Measurements from ENCODE around the gene ALKBH2.
A peak's percentile ranks its signal among the peaks of the same experiment; 100 is the strongest.

ALKBH2 gene

DNA sequence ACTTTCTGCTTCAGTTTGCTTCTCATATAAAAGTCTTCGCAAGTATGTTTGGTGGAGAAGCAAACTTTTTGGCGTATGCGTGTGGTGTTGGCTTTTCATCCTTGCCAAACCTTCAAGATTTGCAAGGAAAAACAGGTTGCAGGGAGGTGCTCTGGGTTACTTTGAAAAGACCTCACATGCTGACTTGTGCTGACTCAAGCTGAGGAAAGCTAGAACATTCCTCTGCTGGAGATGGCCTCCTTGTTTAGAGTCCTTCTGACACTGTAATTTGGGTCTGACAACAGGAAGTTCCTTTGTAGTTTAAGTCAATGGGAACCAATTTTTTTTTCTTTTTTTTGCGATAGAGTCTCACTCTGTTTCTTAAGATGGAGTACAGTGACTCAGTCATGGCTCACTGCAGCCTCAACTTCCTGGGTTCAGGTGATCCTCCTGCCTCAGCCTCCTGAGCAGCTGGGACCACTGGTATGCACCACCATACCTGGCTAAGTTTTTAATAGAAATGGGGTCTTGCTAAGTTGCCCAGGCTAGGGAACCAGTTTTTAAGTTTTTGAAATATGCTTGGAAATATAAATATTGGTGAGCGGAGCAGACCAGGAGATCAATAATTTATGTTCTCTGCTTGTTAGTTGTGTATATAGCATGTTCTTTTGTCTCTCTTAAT lies 20.5 kb upstream of the ALKBH2 start:
- no peak for DNase-seq (ENCODE audit: low read depth)

DNA sequence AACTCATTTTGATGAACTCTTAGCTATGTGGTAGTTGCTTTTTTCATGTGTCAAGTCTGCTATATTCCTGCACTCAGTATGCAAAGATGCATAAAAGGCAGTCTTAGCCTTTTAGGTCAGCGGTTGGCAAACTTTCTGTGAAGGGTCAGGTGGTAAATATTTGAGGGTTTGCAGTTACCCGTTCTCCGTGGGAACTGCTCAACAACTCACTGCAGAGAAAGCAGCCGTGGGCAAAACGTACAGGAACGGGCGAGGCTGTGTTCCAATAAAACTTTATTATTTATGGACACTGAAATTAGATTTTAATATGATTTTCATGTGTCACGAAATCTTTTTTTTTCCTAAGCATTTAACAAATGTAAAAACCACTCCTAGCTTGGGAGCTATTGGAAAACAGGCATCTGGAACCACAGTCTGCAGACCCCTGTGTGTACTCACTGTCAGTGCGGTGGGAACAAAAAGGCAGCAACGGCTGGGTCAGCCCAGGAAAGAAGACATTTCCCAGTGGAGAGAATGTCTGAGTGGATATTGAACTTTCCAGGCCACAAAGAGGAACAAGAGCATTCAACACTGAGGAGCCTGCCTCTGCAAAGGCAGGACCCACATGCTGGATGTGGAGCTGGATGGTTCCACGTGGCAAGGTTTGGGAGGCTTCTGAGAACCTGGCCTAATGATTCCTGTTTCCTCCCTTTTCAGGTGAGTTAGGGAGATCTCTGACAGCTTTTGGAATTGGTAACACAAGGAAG lies 19.6 kb upstream of the ALKBH2 start:
- no peak for DNase-seq (ENCODE audit: low read depth)

DNA sequence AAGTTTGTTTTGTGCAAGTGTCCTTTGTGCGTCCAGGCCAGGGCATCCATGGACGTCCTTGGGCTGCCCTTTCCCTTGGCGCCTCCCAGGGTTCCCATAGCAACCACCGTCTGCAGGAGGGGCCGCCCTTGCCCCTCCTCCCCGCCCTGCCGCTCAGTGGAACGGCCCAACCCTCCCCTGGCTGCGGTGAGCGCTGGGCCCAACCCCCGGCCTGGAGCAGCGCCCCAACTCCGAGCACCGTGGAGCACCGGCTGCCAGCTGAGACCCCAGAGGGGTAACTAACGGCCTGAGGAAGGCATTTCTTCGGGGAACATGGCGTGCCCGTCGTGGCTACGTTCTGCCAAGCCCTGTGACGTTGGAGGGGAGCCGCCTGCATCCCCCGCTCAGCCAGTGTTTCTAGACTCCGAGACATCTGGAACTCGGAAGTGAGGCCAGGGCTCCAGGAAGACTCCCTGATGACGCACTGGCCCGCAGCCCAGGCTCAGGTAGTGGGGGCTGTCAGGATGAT lies 17.8 kb upstream of the ALKBH2 start:
- DNase-seq (ENCODE audit: low read depth), result peak; percentile 17

DNA sequence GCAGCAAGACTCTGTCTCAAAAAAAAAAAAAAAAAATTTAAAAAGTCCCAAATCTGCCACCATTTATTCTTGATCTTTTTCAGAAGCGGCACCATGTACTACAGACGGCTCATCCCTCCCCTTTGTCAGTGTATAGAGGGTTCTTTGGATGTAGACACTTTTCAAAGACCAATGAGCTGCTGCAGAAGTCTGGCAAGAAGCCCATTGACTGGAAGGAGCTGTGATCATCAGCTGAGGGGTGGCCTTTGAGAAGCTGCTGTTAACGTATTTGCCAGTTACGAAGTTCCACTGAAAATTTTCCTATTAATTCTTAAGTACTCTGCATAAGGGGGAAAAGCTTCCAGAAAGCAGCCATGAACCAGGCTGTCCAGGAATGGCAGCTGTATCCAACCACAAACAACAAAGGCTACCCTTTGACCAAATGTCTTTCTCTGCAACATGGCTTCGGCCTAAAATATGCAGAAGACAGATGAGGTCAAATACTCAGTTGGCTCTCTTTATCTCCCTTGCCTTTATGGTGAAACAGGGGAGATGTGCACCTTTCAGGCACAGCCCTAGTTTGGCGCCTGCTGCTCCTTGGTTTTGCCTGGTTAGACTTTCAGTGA lies 16.6 kb upstream of the ALKBH2 start:
- no peak for DNase-seq (ENCODE audit: low read depth)

DNA sequence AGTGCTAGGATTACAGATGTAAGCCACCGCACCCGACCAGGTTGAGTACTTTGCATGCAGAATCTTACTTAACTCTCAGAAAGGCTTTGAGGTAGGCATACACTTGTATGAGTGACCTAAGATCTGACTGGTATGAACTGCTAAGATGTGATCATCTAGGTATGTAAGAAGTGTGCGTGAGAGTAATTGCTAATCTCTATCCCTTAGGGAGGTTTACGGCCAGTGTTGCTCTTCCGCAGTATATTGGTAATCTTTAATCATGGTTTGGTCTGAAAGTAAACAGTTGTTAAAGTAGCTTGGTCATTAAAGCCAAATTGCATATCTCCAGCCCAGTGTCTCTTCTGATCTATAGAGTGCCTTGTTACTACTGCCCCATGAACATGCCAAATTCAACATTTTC lies 11.9 kb upstream of the ALKBH2 start:
- no peak for DNase-seq (ENCODE audit: low read depth)

DNA sequence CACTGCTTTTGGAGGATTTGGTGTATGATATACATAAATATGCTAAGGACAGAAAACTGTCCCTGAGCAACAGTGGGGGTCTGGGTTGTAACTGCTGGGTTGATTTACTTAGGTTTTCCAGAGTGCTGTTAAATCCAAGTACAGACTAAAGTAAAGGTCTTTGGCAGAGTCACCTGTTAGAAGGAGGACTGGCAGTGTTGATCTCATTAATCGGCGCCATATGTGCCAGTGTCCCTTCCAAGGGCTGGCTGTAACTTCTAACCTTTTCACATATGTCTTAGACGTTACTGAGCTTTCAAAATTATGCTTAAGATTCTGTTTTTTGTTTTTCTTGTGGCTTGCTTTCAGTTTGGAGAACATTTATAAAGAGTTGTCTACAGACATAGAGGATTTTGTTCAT lies 9.2 kb upstream of the ALKBH2 start:
- no peak for DNase-seq (ENCODE audit: low read depth)

DNA sequence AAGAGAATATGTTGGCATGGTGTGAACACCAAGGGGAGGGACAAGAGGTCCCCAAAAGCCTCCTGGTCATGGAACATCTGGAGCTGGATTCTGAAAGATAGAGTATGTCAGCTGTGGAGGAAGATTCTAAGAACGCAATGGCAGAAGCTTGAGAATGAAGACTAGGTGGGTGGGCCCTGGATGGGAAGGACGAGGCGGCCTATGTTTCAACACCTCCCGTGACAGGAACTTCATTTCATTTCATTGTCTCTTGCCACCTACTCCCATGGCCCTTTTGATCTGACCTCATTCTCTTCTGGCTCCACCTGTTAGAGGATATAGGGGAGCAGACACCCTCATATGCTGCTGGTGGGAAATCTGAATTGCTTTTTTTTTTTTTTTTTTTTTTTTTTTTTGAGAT lies 7.5 kb upstream of the ALKBH2 start:
- DNase-seq (ENCODE audit: low read depth), result no peak

DNA sequence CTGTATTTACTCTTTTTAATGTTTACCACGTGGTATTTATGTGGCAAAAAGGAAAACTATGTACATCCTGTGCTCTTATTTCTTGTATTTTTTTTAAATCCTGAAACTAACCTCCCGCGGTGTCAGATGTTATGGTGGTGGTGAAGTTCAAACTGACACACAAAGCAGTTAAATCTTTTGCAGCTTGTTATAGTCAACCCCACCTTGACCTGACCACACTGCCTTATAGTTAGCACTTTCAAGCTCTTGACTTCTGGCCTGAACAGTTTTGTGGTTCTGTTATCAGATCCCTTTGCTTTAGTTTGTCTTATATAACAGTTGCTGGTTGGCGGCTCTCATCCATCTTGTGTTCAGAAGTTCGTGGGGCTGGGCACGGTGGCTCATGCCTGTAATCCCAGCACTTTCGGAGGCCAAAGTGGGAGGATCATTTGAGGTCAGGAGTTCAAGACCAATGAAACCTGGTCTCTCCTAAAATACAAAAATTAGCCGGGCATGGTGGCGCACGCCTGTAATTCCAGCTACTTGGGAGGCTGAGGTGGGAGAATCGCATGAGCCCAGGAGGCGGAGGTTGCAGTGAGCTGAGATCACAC lies 6.3 kb upstream of the ALKBH2 start:
- DNase-seq (ENCODE audit: low read depth), result no peak

DNA sequence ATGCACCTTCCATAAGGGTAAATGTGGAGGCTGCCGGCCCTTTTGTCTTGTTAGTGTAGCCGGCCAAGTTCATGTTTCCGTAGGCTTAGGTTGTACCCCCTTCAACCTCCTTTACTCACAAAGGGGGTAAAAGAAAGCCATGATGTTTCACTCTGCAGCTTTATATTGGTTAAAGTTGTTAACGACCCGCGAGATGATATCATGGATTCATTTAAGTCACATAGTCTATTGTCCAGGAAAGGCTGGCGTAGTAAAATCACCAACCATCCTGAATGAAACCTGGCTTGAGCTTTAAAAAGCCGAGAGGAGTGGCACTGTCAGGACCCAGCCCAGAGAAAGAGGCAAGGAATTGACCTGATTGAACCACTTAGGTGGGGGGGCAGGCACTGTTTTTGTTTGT lies 5.4 kb upstream of the ALKBH2 start:
- DNase-seq (ENCODE audit: low read depth), result no peak

DNA sequence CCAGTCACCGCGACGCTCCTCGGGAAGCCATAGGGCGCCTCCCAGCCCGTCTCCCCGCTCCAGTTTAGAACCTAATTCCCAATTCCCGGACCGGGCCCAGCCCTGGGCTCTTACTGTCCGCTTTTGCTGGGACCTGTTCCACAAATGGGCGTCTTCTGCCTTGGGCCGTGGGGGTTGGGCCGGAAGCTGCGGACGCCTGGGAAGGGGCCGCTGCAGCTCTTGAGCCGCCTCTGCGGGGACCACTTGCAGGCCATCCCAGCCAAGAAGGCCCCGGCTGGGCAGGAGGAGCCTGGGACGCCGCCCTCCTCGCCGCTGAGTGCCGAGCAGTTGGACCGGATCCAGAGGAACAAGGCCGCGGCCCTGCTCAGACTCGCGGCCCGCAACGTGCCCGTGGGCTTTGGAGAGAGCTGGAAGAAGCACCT lies 4.9 kb upstream of the ALKBH2 start:
- no peak for DNase-seq (ENCODE audit: low read depth)

DNA sequence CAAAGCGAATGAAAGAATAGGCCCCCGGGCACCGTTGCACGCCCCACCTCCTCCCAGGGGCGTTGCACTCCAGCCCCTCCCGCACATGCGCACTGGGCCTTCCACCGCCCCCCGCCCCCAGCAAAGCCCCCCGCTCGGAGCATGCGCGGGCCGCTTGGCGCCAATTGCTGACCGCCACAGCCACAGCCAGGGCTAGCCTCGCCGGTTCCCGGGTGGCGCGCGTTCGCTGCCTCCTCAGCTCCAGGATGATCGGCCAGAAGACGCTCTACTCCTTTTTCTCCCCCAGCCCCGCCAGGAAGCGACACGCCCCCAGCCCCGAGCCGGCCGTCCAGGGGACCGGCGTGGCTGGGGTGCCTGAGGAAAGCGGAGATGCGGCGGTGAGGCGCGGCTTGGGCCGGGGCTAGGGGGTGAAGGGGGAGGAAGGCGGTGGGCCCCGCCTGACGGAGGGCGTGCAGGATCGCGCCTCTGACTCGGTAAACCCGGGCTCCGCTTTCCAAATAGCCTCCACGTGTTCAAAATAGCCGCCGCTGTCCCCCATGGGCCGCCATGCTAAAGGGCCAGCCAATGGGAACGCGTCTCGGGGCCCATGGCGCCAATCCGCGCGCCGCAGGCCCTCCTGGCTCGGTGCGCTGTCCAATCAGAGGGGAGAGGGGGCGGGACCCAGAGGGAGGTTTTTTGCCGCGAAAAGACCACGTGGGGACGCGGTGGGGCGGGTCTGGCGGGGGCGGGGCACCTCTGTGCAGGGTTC lies 4.3 kb upstream of the ALKBH2 start, which contains the start of gene UNG:
UNG (plus strand) TSS at position 163 of the 748 bp plus-strand sequence; CDS start at position 246, 83 bp downstream.
- peak; percentile 96 for DNase-seq (ENCODE audit: low read depth)

DNA sequence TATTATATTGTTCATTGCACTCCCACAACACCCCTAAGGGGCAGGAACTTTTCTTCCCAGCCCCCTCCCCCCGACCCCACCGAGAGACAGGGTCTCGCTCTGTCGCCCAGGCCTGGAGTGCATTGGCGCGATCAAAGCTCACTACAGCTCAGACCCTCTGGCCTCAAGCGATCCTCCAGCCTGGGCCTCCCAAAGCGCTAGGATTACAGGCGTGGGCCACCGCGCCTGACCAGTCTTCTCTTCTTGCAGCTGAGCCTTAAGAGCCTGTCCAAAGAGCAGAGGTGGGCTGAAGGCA lies 3.8 kb upstream of the ALKBH2 start:
- DNase-seq (ENCODE audit: low read depth), result no peak

DNA sequence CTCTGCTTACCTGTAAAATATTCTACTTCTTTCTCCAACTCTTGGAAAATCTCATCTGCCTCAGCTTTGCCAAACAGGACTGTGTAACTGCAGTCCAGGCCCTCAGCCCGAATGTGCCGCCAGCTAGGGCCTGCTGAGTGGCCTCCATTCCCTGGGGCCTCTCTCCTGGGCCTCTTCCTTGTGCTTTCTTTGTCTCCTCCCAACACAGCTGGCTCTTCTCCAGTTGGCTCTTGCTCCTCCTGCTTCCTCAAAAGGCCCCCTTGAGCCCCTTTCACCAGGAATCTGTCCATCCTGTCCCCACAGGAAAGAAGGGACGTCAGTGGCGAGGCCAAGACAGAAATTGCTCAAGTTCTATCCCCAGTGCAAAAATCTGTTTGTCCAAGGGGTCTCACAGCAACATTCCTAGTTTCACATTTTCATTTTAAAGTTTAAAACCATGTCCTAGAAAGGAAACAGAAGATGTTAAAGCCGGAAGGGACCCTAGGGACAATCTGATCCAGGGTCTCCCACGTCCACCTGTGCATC lies 713 bp downstream of the ALKBH2 start:
- no peak for DNase-seq (ENCODE audit: low read depth)

DNA sequence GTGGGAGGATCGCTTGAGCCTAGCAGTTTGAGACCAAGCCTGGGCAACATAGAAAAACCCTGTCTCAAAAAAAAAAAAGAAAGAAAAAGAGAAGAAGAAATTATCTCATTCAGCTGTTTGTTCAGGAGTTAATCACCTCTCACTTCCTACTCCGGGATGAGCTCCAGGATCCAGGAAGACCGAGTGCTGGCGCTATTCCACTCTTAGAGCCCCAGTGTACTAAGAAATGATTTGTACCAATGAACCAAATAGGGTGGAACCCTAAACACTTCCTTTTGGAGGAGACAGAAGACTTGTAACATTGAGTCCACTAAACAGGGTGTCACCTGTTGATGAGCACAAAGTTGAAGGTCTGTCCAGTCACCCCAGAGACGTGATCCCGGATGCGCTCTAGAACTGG lies 3.6 kb downstream of the ALKBH2 start:
- DNase-seq (ENCODE audit: low read depth), result no peak

DNA sequence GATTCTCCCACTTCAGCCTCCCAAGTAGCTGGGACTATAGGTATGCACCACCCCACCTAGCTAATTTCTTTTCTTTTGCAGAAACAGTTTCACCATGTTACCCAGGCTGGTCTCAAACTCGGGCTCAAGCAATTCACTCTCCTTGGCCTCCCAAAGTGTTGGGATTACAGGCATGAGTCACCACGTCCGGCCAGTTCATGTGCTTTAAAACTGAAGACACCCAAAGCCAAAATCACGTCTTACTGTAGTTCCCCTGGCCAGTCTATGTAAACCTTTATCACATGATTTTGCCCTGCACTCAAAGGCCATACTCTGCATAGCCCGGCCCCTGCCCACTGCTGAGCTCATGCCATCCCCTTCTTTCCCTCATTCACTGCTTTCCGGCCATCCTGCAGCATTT lies 4.5 kb downstream of the ALKBH2 start:
- no peak for DNase-seq (ENCODE audit: low read depth)

DNA sequence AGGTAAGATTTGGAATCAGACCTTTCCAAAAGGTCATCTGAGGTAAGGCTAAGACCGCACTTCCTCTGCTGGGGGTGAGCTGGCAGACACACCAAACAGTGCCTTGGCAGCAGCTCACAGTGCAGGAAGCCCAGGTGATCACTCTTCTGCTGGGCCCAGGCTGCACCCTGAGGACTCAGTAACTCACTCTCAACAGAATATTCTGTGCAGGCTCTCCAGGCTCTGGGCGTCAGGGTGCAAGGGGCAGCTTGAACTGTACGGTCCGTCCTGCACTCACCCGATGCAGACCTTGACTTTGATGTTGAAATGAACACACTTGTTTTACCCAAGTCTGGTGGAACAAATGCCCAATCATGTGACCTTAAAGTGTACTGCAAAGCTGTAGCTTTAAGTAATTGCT lies 6.0 kb downstream of the ALKBH2 start:
- no peak for DNase-seq (ENCODE audit: low read depth)

DNA sequence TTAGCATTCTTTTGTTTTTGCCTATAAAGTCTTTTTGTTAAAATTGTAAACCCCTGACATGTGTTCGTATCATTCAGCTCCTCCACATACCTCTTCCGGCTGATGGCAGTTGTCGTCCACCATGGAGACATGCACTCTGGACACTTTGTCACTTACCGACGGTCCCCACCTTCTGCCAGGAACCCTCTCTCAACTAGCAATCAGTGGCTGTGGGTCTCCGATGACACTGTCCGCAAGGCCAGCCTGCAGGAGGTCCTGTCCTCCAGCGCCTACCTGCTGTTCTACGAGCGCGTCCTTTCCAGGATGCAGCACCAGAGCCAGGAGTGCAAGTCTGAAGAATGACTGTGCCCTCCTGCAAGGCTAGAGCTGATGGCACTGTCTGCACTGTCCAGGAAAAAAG lies 7.7 kb downstream of the ALKBH2 start:
- DNase-seq (ENCODE audit: low read depth), result no peak

DNA sequence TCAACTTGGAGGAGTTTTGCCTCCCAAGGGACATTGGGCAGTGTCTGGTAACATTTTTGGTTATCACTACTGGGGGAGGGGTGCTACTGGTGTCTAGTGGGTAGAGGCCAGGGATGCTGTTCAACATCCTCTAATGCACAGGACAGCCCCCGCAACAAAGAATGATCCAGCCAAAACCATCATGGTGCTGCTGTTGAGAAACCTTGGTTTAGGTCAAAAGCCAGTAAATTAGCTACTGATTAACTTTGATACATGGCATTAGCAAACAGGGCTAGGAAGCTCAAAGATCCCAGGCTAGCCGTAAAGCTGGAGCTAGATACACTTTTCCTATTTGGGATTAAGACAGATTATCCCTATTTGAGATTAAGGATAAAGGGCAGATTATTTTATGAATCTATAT lies 8.8 kb downstream of the ALKBH2 start:
- DNase-seq (ENCODE audit: low read depth), result no peak

DNA sequence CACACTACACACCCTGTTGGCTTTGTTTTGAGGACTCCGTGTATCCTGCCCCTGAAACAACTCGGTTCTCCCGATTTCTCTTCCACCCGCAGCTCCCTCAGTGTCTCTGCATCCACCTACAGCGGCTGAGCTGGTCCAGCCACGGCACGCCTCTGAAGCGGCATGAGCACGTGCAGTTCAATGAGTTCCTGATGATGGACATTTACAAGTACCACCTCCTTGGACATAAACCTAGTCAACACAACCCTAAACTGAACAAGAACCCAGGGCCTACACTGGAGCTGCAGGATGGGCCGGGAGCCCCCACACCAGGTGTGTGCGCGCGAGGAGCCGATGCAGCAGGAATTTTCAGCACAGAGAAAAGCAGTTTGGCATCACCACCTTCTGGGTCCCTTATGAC lies 10.5 kb downstream of the ALKBH2 start:
- DNase-seq (ENCODE audit: low read depth), result no peak

DNA sequence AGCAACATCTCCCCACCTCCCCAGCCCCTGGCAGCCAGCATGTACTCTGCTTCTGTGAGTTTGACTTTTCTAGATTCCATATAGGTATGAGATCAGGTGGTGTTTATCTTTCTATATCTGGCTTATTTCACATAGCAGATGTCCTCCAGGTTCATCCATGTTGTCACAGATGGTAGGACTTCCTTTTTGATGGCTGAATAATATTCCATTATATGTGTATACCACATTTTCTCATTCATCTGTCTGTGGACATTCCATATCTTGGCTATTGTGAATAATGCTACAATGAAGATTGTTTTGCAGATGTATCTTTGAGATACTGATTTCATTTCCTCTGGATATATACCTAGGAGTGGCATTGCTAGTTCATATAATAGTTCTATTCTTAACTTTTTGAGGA lies 18.4 kb downstream of the ALKBH2 start:
- no peak for DNase-seq (ENCODE audit: low read depth)

DNA sequence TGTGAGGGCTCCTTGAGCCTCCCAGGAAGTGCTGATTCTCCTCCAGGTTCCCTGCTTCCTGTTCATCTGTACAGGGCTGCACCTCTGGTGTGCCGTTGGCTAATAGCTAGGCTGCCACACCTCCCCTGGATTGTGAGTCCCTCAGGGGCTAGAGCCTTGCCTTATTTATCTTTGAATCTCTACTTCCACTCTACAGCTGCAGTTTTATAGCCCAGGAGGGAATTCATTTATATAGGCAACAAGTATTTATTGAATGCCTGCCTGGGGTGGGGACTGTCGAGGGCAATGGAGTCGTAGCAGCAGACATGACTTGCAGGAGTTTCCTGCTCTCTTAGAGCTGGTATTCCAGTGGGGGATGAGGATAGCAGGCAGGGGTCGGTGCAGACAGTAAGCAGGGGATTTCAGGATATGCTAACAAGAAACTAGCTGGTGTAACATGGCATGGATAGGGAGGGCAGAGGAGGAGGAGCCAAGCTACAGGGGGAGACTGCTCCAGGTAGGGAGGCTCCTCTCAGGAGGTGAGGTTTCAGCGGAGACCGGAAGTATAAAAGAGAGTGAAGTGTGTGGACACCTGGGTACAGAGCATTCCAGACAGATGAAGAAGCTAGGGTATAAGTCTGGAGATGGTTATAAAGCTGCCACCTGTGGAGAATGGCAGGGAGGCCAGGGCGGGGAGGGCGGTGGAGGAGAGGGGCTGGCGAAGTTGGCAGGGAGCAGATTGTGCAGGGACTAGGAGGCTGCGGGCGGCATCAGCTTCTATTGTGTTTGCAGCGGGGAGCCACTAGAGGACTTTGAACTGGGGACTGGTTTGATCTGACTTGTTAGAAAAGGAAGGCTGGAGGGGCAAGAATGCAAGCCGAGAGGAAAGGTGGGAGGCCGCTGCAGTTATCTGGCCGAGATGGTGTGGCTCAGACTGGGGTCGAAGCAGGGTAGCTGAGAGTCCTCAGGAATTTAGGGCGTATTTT lies 23.7 kb downstream of the ALKBH2 start:
- no peak for DNase-seq (ENCODE audit: low read depth)

Measured in stimulated activated CD8-positive, alpha-beta memory T cell treated with anti-CD3 and anti-CD28 coated beads, Interleukin-7, amount 100 ng/mL, for 24 hours (primary cell).